ENCODE results near the gene INSL4.
A peak's percentile ranks its signal among the peaks of the same experiment; 100 is the strongest.

The INSL4 gene

GRCh38 chr9:5231212-5231611 is at the start of gene INSL4:
INSL4 (plus strand) TSS chr9:5231419; CDS start chr9:5231524, 105 bp downstream.
- DNase-seq = no peak

- DNase-seq = no peak
Measured at GRCh38 chr9:5184776-5185175, 46.4 kb upstream of the INSL4 start.

- DNase-seq = no peak
Measured at GRCh38 chr9:5185220-5185840, 45.9 kb upstream of the INSL4 start, which contains the start of gene INSL6. INSL6 (minus strand) TSS chr9:5185639; CDS start chr9:5185602, 37 bp downstream.

GRCh38 chr9:5186416-5187169 is 44.6 kb upstream of the INSL4 start:
- peak; percentile 28 for DNase-seq

GRCh38 chr9:5188060-5188984 is 42.9 kb upstream of the INSL4 start:
- DNase-seq = no peak

- no peak for DNase-seq
Measured at GRCh38 chr9:5191985-5192384, 39.2 kb upstream of the INSL4 start.

- no peak for DNase-seq
Measured at GRCh38 chr9:5193345-5193744, 37.9 kb upstream of the INSL4 start.

- DNase-seq = no peak
Measured at GRCh38 chr9:5195463-5195862, 35.8 kb upstream of the INSL4 start.

GRCh38 chr9:5205071-5205470 is 26.1 kb upstream of the INSL4 start:
- no peak for DNase-seq

- no peak for DNase-seq
Measured at GRCh38 chr9:5230554-5230953, 665 bp upstream of the INSL4 start.

GRCh38 chr9:5263351-5264218 is 32.4 kb downstream of the INSL4 start:
- DNase-seq = no peak

GRCh38 chr9:5264219-5264595 is 33.0 kb downstream of the INSL4 start:
- no peak for DNase-seq

GRCh38 chr9:5265939-5266338 is 34.7 kb downstream of the INSL4 start:
- no peak for DNase-seq

GRCh38 chr9:5269249-5269715 is 38.1 kb downstream of the INSL4 start:
- DNase-seq = no peak

- no peak for DNase-seq
Measured at GRCh38 chr9:5274770-5275169, 43.6 kb downstream of the INSL4 start.

- DNase-seq = no peak
Measured at GRCh38 chr9:5278486-5278885, 47.3 kb downstream of the INSL4 start.
